ENCODE data around the gene MARCHF10. TPM values are rescaled to one million over a fixed set of nuclear protein-coding genes. Genes with fewer than 3 reads are reported as not detected.

Gene MARCHF10
- polyA plus RNA-seq, 1 experiment: 0.14 TPM

- DNase-seq (ENCODE audit: low read depth, low spot score): no peak
- H3K9me3 ChIP-seq (ENCODE audit: control insufficient read depth, insufficient read depth, low read length): no peaks in the 10 kb centered on the region
- TF ChIP-seq, protein P1, sequence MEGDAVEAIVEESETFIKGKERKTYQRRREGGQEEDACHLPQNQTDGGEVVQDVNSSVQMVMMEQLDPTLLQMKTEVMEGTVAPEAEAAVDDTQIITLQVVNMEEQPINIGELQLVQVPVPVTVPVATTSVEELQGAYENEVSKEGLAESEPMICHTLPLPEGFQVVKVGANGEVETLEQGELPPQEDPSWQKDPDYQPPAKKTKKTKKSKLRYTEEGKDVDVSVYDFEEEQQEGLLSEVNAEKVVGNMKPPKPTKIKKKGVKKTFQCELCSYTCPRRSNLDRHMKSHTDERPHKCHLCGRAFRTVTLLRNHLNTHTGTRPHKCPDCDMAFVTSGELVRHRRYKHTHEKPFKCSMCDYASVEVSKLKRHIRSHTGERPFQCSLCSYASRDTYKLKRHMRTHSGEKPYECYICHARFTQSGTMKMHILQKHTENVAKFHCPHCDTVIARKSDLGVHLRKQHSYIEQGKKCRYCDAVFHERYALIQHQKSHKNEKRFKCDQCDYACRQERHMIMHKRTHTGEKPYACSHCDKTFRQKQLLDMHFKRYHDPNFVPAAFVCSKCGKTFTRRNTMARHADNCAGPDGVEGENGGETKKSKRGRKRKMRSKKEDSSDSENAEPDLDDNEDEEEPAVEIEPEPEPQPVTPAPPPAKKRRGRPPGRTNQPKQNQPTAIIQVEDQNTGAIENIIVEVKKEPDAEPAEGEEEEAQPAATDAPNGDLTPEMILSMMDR (IDR thresholded peaks at IDR 0.05; ENCODE audit: low read depth, low read length): no peak
- no peaks in the 10 kb centered on the region for H3K27me3 ChIP-seq (ENCODE audit: control insufficient read depth, insufficient read depth, low read length)
- ChIA-PET CTCF (no interaction called here), POLR2A (interaction anchor here (0.7 kb wide), 1 partner anchor 30 kb away, joined by 12 read pairs; no protein-coding TSS in a partner anchor)
- H3K4me3 ChIP-seq (ENCODE audit: low read depth, low read length): no peak overlapping the region
- H3K27ac ChIP-seq (ENCODE audit: low read depth, low read length): peak overlapping the region; percentile 31
Measured at GRCh38 chr17:62821189-62822079, 13.3 kb upstream of the MARCHF10 start.

- Histone ChIP-seq H3K4me3 (ENCODE audit: low read depth, low read length) (peak overlapping the region; percentile 38), H3K9me3 (ENCODE audit: control insufficient read depth, insufficient read depth, low read length) (no peaks in the 10 kb centered on the region), H3K27me3 (ENCODE audit: control insufficient read depth, insufficient read depth, low read length) (no peaks in the 10 kb centered on the region), H3K27ac (ENCODE audit: low read depth, low read length) (peak overlapping the region; percentile 96)
- peak; percentile 92 for DNase-seq (ENCODE audit: low read depth, low spot score)
- CTCF ChIA-PET: no interaction called here
- POLR2A ChIA-PET: no interaction called here
- TF ChIP-seq, protein P1 (IDR thresholded peaks at IDR 0.05; ENCODE audit: low read depth, low read length): no peak
Measured at GRCh38 chr17:62819511-62820221, 11.6 kb upstream of the MARCHF10 start.

- CTCF ChIA-PET: no interaction called here
- no peak overlapping the region for H3K27ac ChIP-seq (ENCODE audit: low read depth, low read length)
- no peak overlapping the region for H3K4me3 ChIP-seq (ENCODE audit: low read depth, low read length)
Measured at GRCh38 chr17:62818526-62818925, 10.4 kb upstream of the MARCHF10 start.

GRCh38 chr17:62816282-62816839, 8.2 kb upstream of the MARCHF10 start:
- no peaks in the 10 kb centered on the region for H3K9me3 ChIP-seq (ENCODE audit: control insufficient read depth, insufficient read depth, low read length)
- no peak overlapping the region for H3K4me3 ChIP-seq (ENCODE audit: low read depth, low read length)
- TF ChIP-seq, protein P1 (IDR thresholded peaks at IDR 0.05; ENCODE audit: low read depth, low read length): no peak
- H3K27ac ChIP-seq (ENCODE audit: low read depth, low read length): no peak overlapping the region
- no peaks in the 10 kb centered on the region for H3K27me3 ChIP-seq (ENCODE audit: control insufficient read depth, insufficient read depth, low read length)
- DNase-seq (ENCODE audit: low read depth, low spot score): no peak
- POLR2A ChIA-PET: interaction anchor here (0.7 kb wide), 1 partner anchor 126 kb away, joined by 3 read pairs; no protein-coding TSS in a partner anchor
- CTCF ChIA-PET: interaction anchor here (0.6 kb wide), 1 partner anchor 875 kb away, joined by 4 read pairs; no protein-coding TSS in a partner anchor

More at GRCh38 chr17:62818526-62818925, 10.4 kb upstream of the MARCHF10 start:
- no peak for DNase-seq (ENCODE audit: low read depth, low spot score)
- TF ChIP-seq, protein P1 (IDR thresholded peaks at IDR 0.05; ENCODE audit: low read depth, low read length): no peak
- H3K27me3 ChIP-seq (ENCODE audit: control insufficient read depth, insufficient read depth, low read length): no peaks in the 10 kb centered on the region
- POLR2A ChIA-PET: no interaction called here
- H3K9me3 ChIP-seq (ENCODE audit: control insufficient read depth, insufficient read depth, low read length): no peaks in the 10 kb centered on the region
